ENCODE data around the gene IGF1R.

DNA sequence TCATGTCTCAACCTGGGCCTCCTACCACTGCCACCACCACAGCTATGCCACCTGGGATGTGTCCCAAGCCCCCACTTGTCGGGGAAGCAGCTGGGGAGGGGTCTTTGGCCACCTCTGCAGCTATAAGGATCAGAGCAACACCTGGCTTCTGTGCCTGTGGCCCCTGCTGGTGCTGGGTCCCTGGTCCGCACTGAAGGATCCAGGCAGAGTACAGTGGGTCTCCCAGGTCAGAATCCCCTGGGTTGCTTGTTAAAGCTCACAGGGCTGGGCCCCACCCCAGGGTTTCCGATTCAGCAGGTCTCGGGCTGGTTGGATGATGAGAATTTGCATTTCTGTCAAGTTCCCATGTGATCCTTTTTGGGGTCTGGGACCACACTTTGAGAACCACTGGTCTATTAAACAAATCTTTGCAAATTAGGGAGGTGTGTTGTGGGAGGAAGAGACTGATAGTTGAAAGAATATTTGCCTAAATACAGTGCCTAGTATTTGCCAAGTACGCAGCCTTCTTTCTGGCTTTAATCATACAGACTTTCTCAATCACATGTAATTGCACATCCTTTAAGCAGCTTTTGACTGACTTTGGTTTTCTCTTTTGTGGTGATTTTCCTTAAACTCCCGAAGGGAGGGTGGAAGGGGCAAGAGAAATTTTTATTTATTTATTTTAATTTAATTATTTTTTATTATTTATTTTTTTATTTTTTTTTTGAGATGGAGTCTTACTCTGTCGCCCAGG lies 127.3 kb downstream of the IGF1R start:
- TF ChIP-seq, protein P1, sequence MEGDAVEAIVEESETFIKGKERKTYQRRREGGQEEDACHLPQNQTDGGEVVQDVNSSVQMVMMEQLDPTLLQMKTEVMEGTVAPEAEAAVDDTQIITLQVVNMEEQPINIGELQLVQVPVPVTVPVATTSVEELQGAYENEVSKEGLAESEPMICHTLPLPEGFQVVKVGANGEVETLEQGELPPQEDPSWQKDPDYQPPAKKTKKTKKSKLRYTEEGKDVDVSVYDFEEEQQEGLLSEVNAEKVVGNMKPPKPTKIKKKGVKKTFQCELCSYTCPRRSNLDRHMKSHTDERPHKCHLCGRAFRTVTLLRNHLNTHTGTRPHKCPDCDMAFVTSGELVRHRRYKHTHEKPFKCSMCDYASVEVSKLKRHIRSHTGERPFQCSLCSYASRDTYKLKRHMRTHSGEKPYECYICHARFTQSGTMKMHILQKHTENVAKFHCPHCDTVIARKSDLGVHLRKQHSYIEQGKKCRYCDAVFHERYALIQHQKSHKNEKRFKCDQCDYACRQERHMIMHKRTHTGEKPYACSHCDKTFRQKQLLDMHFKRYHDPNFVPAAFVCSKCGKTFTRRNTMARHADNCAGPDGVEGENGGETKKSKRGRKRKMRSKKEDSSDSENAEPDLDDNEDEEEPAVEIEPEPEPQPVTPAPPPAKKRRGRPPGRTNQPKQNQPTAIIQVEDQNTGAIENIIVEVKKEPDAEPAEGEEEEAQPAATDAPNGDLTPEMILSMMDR (IDR thresholded peaks at IDR 0.05) = no peak
- no peak for TF ChIP-seq POLR2A (IDR thresholded peaks at IDR 0.05)
